HepG2 (cell line): ENCODE data around the gene CLIC1. TPM values are rescaled to one million over a fixed set of nuclear protein-coding genes. Genes with fewer than 3 reads are reported as not detected.

Source experiments
- ATF1 ChIP-seq: IDR thresholded peaks from 2 replicates; pipeline ENCODE4 v1.6.1; 2016; ENCODE audit warnings: mild to moderate bottlenecking, control low read depth
- ATF7 ChIP-seq, 2 experiments: fragments of 450-650 bp in 1 of 2; sonication (generic) in 1 of 2; formaldehyde crosslinking in 1 of 2; IDR thresholded peaks; 2 replicates each; pipeline versions ENCODE4 v1.4.0 to v1.6.1; 2016 to 2020; ENCODE audit warnings: antibody characterized with exemption in 1 of 2, mild to moderate bottlenecking in 1 of 2, missing genetic modification reagents in 1 of 2
- BRD4 ChIP-seq: sonication (generic); formaldehyde crosslinking; IDR thresholded peaks from 2 replicates; pipeline ENCODE4 v1.4.0; 2020; ENCODE audit warnings: missing genetic modification reagents
- CHD4 ChIP-seq: fragments of 200-600 bp; sonication (generic); IDR thresholded peaks from 2 replicates; pipeline ENCODE4 v1.7.0; 2017; ENCODE audit warnings: mild to moderate bottlenecking, low read length, borderline replicate concordance
- ERF ChIP-seq: IDR thresholded peaks from 2 replicates; pipeline ENCODE4 v1.6.1; 2018; ENCODE audit warnings: missing biosample characterization, missing genetic modification reagents
- FOXK2 ChIP-seq: fragments of 450-650 bp; IDR thresholded peaks from 2 replicates; pipeline ENCODE4 v1.6.1; 2016
- GTF3A ChIP-seq: sonication (generic); formaldehyde crosslinking; conservative IDR thresholded peaks from 2 replicates; pipeline ENCODE4 v1.4.0; 2020; ENCODE audit warnings: mild to moderate bottlenecking, missing genetic modification reagents
- KAT7 ChIP-seq: IDR thresholded peaks from 2 replicates; pipeline ENCODE4 v1.6.1; 2018; ENCODE audit warnings: borderline replicate concordance, missing compliant biosample characterization
- KAT8 ChIP-seq: IDR thresholded peaks from 2 replicates; pipeline ENCODE4 v1.6.1; 2016; ENCODE audit warnings: missing genetic modification reagents, missing compliant biosample characterization
- KDM6A ChIP-seq: IDR thresholded peaks from 2 replicates; pipeline ENCODE4 v1.6.1; 2016; ENCODE audit warnings: low read depth
- KLF13 ChIP-seq: sonication (generic); formaldehyde crosslinking; IDR thresholded peaks from 2 replicates; pipeline ENCODE4 v1.4.0; 2020; ENCODE audit warnings: mild to moderate bottlenecking, missing genetic modification reagents
- MTA3 ChIP-seq: sonication (generic); formaldehyde crosslinking; IDR thresholded peaks from 2 replicates; pipeline ENCODE4 v1.4.0; 2020; ENCODE audit warnings: missing genetic modification reagents
- MZF1 ChIP-seq: sonication (generic); formaldehyde crosslinking; IDR thresholded peaks from 2 replicates; pipeline ENCODE4 v1.8.1; 2023; ENCODE audit warnings: mild to moderate bottlenecking, missing genetic modification reagents, borderline replicate concordance
- PITX1 ChIP-seq: sonication (generic); formaldehyde crosslinking; IDR thresholded peaks from 2 replicates; pipeline ENCODE4 v1.5.1; 2020; ENCODE audit warnings: mild to moderate bottlenecking, missing genetic modification reagents
- PPARG ChIP-seq: conservative IDR thresholded peaks from 2 replicates; pipeline ENCODE4 v1.6.1; 2016; ENCODE audit warnings: missing biosample characterization, missing genetic modification reagents
- RAD21 ChIP-seq: fragments of 450-650 bp; formaldehyde crosslinking; IDR thresholded peaks from 2 replicates; pipeline ENCODE4 v1.5.0; 2020; ENCODE audit warnings: mild to moderate bottlenecking
- RBM39 ChIP-seq: fragments of 200-400 bp; formaldehyde crosslinking; IDR thresholded peaks from one replicate; pipeline ENCODE4 v1.6.1; 2018; ENCODE audit warnings: antibody characterized with exemption, mild to moderate bottlenecking, low read depth, low read length; ENCODE audit not compliant: poor library complexity, severe bottlenecking
- RFX1 ChIP-seq: fragments of 450-650 bp; IDR thresholded peaks from 2 replicates; pipeline ENCODE4 v1.6.1; 2017
- SMARCE1 ChIP-seq: fragments of 450-650 bp; IDR thresholded peaks from 2 replicates; pipeline ENCODE4 v1.6.1; 2017; ENCODE audit warnings: borderline replicate concordance
- THYN1 ChIP-seq: sonication (generic); formaldehyde crosslinking; IDR thresholded peaks from 2 replicates; pipeline ENCODE4 v1.8.1; 2023; ENCODE audit warnings: low read depth, mild to moderate bottlenecking, moderate library complexity, missing genetic modification reagents, borderline replicate concordance
- ZFAT ChIP-seq: sonication (generic); formaldehyde crosslinking; conservative IDR thresholded peaks from 2 replicates; pipeline ENCODE4 v1.8.1; 2023; ENCODE audit warnings: missing genetic modification reagents, inconsistent platforms
- ZMYM3 ChIP-seq: sonication (generic); formaldehyde crosslinking; IDR thresholded peaks from 2 replicates; pipeline ENCODE4 v1.5.1; 2020; ENCODE audit warnings: mild to moderate bottlenecking, missing genetic modification reagents
- ZNF446 ChIP-seq: sonication (generic); formaldehyde crosslinking; IDR thresholded peaks from 2 replicates; pipeline ENCODE4 v1.5.0; 2020; ENCODE audit warnings: mild to moderate bottlenecking, missing genetic modification reagents
- ZNF572 ChIP-seq: sonication (generic); formaldehyde crosslinking; IDR thresholded peaks from 2 replicates; pipeline ENCODE4 v1.5.1; 2020; ENCODE audit warnings: mild to moderate bottlenecking, missing genetic modification reagents
- ZNF616 ChIP-seq: sonication (generic); formaldehyde crosslinking; IDR thresholded peaks from 2 replicates; pipeline ENCODE4 v1.5.0; 2020; ENCODE audit warnings: low read depth, mild to moderate bottlenecking, missing genetic modification reagents
- ZNF644 ChIP-seq: IDR thresholded peaks from 2 replicates; pipeline ENCODE4 v1.6.1; 2016; ENCODE audit warnings: low read depth
- polyA plus RNA-seq, 8 experiments: library from polyadenylated mRNA; depleted of rRNA in 3 of 8; stranded (reverse) in 7 of 8; unstranded in 1 of 8; fragments of >200 nt; fragmentation: Illumina TruSeq in 4 of 8; extraction: Trizol in 4 of 8; gene quantifications; 2 replicates each; pipeline versions ENCODE4 v1.2.1 to v1.2.3, GENCODE V29; 2011 to 2016; ENCODE audit warnings: low read depth in 4 of 8, missing spikeins in 1 of 8, mixed read lengths in 1 of 8; ENCODE audit not compliant: insufficient read depth in 1 of 8
- total RNA-seq, 5 experiments: library from RNA; depleted of rRNA; stranded (reverse); fragments of >200 nt; fragmentation: Illumina TruSeq; extraction: Trizol; gene quantifications; 2 replicates each; pipeline ENCODE4 v1.2.3, GENCODE V29; 2016; ENCODE audit warnings: low read depth in 1 of 5
- TF ChIP-seq, protein P1 (sequence below): sonication (generic); formaldehyde crosslinking; IDR thresholded peaks from 2 replicates; pipeline ENCODE4 v1.4.0; 2020; ENCODE audit warnings: mild to moderate bottlenecking, missing genetic modification reagents
- TF ChIP-seq, protein P2 (sequence below): sonication (generic); formaldehyde crosslinking; IDR thresholded peaks from 2 replicates; pipeline ENCODE4 v1.8.1; 2023; ENCODE audit warnings: missing genetic modification reagents, inconsistent platforms, borderline replicate concordance
- TF ChIP-seq, protein P3 (sequence below): sonication (generic); formaldehyde crosslinking; conservative IDR thresholded peaks from 2 replicates; pipeline ENCODE4 v1.5.0; 2020; ENCODE audit warnings: missing genetic modification reagents

The CLIC1 gene
- total and polyA plus RNA-seq, 2 of the 13 experiments (the other 11 are each of a cell fraction or from before 2014, with no cell fraction given): 602 to 891 TPM

DNA sequence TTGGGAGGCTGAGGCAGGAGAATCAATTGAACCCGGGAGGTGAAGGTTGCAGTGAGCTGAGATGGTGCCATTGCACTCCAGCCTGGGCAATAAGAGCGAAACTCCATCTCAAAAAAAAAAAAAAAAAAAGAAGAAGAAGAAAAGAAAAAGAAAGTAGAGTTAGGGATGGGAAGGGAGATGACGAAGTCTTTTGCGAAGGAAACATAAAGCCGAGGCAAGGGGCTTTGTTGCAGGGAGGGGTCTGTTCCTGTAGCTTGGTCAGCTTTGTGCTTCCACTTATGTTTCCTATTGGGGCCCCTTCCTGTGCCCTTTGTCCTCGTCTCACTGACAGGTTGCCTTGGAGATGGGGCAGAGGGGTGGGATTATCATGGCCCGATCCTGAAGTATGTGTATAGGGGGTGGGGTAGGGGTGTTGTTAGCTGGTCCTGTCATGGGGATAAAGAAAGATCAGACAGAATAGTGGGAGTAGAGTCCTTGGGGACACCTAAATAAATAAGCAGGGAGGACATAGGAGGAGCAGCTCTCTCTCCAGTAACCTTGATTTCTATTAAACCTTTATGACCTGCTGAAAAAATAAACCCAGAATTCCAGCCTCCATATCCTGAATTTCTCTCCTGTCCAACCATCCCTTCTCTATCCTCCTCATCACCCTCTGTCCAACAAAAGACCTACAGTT lies 1.1 kb upstream of the CLIC1 start (continued):
- TF ChIP-seq RBM39 (no peak), KLF13 (CRISPR knock-in tag) (no peak), CHD4 (peak; percentile 32; the same call in 1 of the 2 replicates), ZNF644 (CRISPR knock-in tag) (0 out of 2 replicates have a peak, but pooled peaks have one; percentile 46), GTF3A (CRISPR knock-in tag) (no peak), THYN1 (no peak), KAT7 (CRISPR knock-in tag) (no peak), RFX1 (peak; percentile 82), PITX1 (peak; percentile 99), ZNF446 (no peak), ZMYM3 (CRISPR knock-in tag) (peak; percentile 31; the same call in 1 of the 2 replicates), SMARCE1 (no peak), ERF (CRISPR knock-in tag) (peak; percentile 84), PPARG (CRISPR knock-in tag) (peak; percentile 97), KAT8 (CRISPR knock-in tag) (no peak; the same call in 1 of the 2 replicates), RAD21 (CRISPR knock-in tag) (no peak), FOXK2 (peak; percentile 78), MZF1 (CRISPR knock-in tag) (no peak), MTA3 (no peak), KDM6A (CRISPR knock-in tag) (peak; percentile 100), ATF1 (CRISPR knock-in tag) (0 out of 2 replicates have a peak, but pooled peaks have one; percentile 51), ATF7 (IDR thresholded peaks at IDR 0.05) (no peak), ATF7 (CRISPR knock-in tag; IDR thresholded peaks at IDR 0.05) (no peak; the same call in 1 of the 2 replicates), ZFAT (CRISPR knock-in tag) (no peak), ZNF616 (CRISPR knock-in tag) (no peak), BRD4 (CRISPR knock-in tag) (peak; percentile 61; the same call in 1 of the 2 replicates), ZNF572 (no peak)
- TF ChIP-seq, protein P1, sequence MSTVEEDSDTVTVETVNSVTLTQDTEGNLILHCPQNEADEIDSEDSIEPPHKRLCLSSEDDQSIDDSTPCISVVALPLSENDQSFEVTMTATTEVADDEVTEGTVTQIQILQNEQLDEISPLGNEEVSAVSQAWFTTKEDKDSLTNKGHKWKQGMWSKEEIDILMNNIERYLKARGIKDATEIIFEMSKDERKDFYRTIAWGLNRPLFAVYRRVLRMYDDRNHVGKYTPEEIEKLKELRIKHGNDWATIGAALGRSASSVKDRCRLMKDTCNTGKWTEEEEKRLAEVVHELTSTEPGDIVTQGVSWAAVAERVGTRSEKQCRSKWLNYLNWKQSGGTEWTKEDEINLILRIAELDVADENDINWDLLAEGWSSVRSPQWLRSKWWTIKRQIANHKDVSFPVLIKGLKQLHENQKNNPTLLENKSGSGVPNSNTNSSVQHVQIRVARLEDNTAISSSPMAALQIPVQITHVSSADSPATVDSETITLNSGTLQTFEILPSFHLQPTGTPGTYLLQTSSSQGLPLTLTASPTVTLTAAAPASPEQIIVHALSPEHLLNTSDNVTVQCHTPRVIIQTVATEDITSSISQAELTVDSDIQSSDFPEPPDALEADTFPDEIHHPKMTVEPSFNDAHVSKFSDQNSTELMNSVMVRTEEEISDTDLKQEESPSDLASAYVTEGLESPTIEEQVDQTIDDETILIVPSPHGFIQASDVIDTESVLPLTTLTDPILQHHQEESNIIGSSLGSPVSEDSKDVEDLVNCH (CRISPR knock-in tag): no peak
- TF ChIP-seq, protein P2, sequence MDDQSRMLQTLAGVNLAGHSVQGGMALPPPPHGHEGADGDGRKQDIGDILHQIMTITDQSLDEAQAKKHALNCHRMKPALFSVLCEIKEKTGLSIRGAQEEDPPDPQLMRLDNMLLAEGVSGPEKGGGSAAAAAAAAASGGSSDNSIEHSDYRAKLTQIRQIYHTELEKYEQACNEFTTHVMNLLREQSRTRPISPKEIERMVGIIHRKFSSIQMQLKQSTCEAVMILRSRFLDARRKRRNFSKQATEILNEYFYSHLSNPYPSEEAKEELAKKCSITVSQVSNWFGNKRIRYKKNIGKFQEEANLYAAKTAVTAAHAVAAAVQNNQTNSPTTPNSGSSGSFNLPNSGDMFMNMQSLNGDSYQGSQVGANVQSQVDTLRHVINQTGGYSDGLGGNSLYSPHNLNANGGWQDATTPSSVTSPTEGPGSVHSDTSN (CRISPR knock-in tag): 0 out of 2 replicates have a peak, but pooled peaks have one; percentile 25
- TF ChIP-seq, protein P3, sequence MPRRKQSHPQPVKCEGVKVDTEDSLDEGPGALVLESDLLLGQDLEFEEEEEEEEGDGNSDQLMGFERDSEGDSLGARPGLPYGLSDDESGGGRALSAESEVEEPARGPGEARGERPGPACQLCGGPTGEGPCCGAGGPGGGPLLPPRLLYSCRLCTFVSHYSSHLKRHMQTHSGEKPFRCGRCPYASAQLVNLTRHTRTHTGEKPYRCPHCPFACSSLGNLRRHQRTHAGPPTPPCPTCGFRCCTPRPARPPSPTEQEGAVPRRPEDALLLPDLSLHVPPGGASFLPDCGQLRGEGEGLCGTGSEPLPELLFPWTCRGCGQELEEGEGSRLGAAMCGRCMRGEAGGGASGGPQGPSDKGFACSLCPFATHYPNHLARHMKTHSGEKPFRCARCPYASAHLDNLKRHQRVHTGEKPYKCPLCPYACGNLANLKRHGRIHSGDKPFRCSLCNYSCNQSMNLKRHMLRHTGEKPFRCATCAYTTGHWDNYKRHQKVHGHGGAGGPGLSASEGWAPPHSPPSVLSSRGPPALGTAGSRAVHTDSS: no peak
